ENCODE results near the gene CDC16. TPM values are rescaled to one million over a fixed set of nuclear protein-coding genes. Genes with fewer than 3 reads are reported as not detected.
"Not testable (repeated sequence)": the region's sequence is repeated elsewhere in the genome, so short reads cannot be mapped to it uniquely, and the experiment has no call there.

The CDC16 gene
- total RNA-seq, 1 experiment from 2014 or later = 61.0 TPM

- ChIA-PET POLR2A (no interaction called here), CTCF (no interaction called here), RAD21 (ENCODE audit: low non-redundant PET in 1 of 2, low total read pairs in 2 of 2, uncharacterized antibody in 2 of 2, unreplicated experiment in 2 of 2) (no interaction called here)
- Histone ChIP-seq H3K9me3 (ENCODE audit: control insufficient read depth in 1 of 2, insufficient read depth in 1 of 2, low read depth in 1 of 2, low read length in 2 of 2) (no peaks in the 10 kb centered on the region; a peak in 1 of 4 replicates), H3K9ac (ENCODE audit: low read length) (no peak overlapping the region), H3K4me1 (ENCODE audit: control insufficient read depth in 1 of 2, insufficient read depth in 2 of 2, low read length in 2 of 2) (no peaks in the 10 kb centered on the region), H3K79me2 (ENCODE audit: insufficient read depth, low read length) (no peaks in the 10 kb centered on the region), H4K20me1 (ENCODE audit: insufficient read depth) (no peaks in the 10 kb centered on the region), H3K9me2 (ENCODE audit: insufficient read depth) (no peaks in the 10 kb centered on the region), H3K27ac (ENCODE audit: low read depth, low read length) (no peak overlapping the region), H3K4me2 (ENCODE audit: low read length) (no peak overlapping the region), H3K36me3 (ENCODE audit: control insufficient read depth in 1 of 2, insufficient read depth in 2 of 2, low read length in 2 of 2) (no peaks in the 10 kb centered on the region), H3K4me3 (replicated peaks in 1 of 2; ENCODE audit: low read depth in 1 of 2, low read length in 2 of 2) (no peak overlapping the region), H3K27me3 (ENCODE audit: insufficient read depth, low read length) (no peaks in the 10 kb centered on the region), H2AFZ (ENCODE audit: low read depth, low read length, poor library complexity, severe bottlenecking) (no peak overlapping the region)
- intact Hi-C loops (cut with micrococcal nuclease) = no loop called here
- TF ChIP-seq FOSL1 (IDR thresholded peaks at IDR 0.05; ENCODE audit: low read depth) (no peak), SIN3A (IDR thresholded peaks at IDR 0.05; ENCODE audit: low read depth) (no peak), CTCF (IDR thresholded peaks at IDR 0.05 in 2 of 3, conservative IDR thresholded peaks at IDR 0.05 in 1 of 3; ENCODE audit: borderline replicate concordance in 1 of 3, insufficient read depth in 1 of 3, low read depth in 2 of 3, low read length in 2 of 3) (no peak)
- no TSS peak for BruUV-seq (replicated peaks)
- no peak for ATAC-seq
- DNase-seq (ENCODE audit: low read depth, low spot score) = no peak
These were observed 36.1 kb upstream of the CDC16 start for GRCh38 chr13:114198556-114198955.

- H3K4me3 ChIP-seq (replicated peaks in 1 of 2; ENCODE audit: low read depth in 1 of 2, low read length in 2 of 2); H3K36me3 ChIP-seq (ENCODE audit: control insufficient read depth in 1 of 2, insufficient read depth in 2 of 2, low read length in 2 of 2); H3K27me3 ChIP-seq (ENCODE audit: insufficient read depth, low read length); H4K20me1 ChIP-seq (ENCODE audit: insufficient read depth); H3K27ac ChIP-seq (ENCODE audit: low read depth, low read length); H2AFZ ChIP-seq (ENCODE audit: low read depth, low read length, poor library complexity, severe bottlenecking); BruUV-seq (replicated peaks); H3K9me2 ChIP-seq (ENCODE audit: insufficient read depth); RAD21 ChIA-PET (ENCODE audit: low non-redundant PET in 1 of 2, low total read pairs in 2 of 2, uncharacterized antibody in 2 of 2, unreplicated experiment in 2 of 2); H3K4me1 ChIP-seq (ENCODE audit: control insufficient read depth in 1 of 2, insufficient read depth in 2 of 2, low read length in 2 of 2); H3K9me3 ChIP-seq (ENCODE audit: control insufficient read depth in 1 of 2, insufficient read depth in 1 of 2, low read depth in 1 of 2, low read length in 2 of 2); H3K79me2 ChIP-seq (ENCODE audit: insufficient read depth, low read length); H3K4me2 ChIP-seq (ENCODE audit: low read length); H3K9ac ChIP-seq (ENCODE audit: low read length); intact Hi-C loops (cut with micrococcal nuclease); ATAC-seq; CTCF ChIA-PET; DNase-seq (ENCODE audit: low read depth, low spot score); POLR2A ChIA-PET: not testable (repeated sequence)
These were observed 35.2 kb upstream of the CDC16 start for GRCh38 chr13:114199526-114199925.
